GM23338 (cell line): ENCODE results near the gene TNRC18.

Source experiments
- CTCF ChIP-seq, 2 experiments: fragments of 200-600 bp in 1 of 2; sonication (generic) in 1 of 2; conservative IDR thresholded peaks; 2 replicates each; pipeline versions ENCODE4 v1.5.1 to v1.6.1; 2016 to 2017; ENCODE audit warnings: antibody characterized with exemption in 2 of 2, low read depth in 2 of 2, mild to moderate bottlenecking in 2 of 2, moderate library complexity in 1 of 2
- POLR2AphosphoS5 ChIP-seq: IDR thresholded peaks from 2 replicates; pipeline ENCODE4 v1.6.1; 2016; ENCODE audit warnings: antibody characterized with exemption, low read depth

DNA sequence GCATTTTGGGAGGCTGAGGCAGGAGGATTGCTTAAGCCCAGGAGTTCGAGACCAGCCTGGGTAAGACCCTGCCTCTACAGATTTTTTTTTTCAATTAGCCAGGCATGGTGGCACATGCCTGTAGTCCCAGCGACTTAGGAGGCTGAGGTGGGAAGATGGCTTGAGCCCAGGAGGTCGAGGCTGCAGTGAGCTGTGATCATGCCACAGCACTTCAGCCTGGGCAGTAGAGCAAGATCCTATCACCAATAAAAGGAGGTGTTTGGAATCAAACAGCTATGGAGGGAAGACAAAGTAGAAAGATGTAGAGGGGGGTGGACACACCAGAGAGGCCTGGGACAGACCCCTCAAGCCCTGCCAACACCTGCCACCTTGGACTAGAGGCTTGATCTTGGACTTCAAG lies 9.1 kb upstream of the TNRC18 start:
- TF ChIP-seq CTCF (conservative IDR thresholded peaks at IDR 0.05; ENCODE audit: low read depth in 2 of 2) (no peak), POLR2AphosphoS5 (no peak)
